Effector CD4-positive, alpha-beta T cell (primary cell): Measurements from ENCODE around the gene FHAD1.

Experiments used
- DNase-seq: peaks from one replicate; pipeline ENCODE4 v3.0.0-alpha.2; 2020

The FHAD1 gene

DNA sequence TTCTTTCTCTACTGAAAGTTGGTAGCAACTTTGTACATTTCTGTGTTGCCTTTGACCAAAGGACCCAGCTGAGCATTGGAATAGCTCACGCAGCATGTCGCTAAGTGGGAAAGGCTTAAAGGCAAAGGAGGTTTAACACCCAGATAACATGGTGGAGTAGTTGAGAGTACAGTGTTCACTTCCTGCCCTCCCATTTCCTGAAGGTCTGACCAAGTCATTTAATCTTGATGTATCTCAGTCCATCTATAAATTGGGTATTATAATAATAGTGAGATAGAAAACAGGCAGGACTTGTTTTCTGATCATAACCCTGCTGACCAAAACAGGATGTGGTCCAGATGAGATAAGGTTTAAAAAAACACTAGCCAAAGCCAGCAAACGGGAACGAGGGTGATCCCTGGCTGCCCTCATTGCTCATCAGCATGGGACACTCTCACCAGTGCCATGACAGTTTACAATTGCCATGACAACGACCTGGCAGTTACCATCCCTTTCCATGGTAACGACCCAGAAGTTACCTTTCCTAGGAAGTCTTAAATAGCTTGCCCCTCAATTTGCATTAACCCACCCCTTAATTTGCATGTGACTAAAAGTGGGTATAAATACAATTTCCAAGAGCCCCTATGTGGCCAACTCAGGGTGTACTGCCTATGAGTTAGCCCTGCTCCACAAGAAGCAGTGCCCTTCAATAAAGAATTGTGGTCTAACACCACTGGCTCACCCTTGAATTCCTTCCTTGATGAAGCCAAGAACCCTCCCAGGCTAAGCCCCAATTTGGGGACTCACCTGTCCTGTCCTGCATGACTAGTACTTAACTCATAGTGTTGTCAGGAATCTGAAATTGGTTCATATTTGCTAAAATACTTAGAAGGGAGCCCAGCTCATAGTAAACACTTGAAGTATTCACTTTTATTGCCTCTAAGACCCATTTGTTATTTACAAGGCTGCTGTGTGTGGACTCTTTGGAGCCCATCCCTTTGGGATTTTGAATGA is 28.4 kb upstream of the FHAD1 start:
- DNase-seq, result no peak

DNA sequence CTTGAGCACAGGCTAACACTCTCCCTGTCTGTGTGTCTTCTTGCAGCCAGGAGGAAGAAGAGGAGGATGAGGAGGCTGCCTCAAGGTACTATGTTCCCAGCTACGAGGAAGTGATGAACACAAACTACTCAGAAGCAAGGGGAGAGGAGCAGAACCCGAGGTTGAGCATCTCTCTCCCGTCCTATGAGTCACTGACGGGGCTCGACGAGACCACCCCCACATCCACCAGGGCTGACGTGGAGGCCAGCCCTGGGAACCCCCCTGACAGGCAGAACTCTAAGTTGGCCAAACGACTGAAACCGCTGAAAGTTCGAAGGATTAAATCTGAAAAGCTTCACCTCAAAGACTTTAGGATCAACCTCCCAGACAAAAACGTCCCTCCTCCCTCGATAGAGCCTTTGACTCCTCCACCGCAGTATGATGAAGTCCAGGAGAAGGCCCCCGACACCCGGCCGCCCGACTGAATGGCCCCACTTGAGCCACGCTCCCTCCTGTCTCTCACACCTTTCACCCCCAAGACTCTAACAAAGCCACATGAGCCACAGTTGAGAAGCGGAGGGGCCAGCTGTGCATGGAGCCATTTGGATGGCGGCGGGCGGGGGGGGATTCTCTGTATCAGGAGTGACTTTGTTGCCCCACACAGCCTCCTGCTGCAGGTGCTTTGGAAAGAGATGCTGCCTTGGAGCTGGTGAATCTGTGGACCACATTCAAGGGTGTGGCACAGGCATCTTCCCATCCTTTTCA is 27.6 kb upstream of the FHAD1 start:
- no peak for DNase-seq

DNA sequence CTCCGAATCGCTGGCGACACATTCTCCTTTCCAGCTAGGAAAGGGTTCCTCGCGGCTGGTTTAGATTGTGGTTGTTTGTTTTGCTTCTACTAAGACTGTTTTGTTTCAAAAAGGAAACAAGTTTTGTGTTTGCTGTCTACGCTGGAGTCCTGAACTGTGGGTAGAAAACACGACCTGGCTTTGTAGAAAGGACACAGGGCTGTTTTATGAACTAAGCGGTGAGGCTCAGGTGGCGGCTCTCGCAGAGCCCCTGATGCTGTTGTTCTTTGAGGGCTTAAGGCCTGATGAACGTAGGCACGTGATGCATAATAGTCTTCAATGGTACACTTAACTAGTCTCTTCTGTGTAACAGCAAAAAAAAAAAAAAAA is 27.0 kb upstream of the FHAD1 start:
- no peak for DNase-seq

DNA sequence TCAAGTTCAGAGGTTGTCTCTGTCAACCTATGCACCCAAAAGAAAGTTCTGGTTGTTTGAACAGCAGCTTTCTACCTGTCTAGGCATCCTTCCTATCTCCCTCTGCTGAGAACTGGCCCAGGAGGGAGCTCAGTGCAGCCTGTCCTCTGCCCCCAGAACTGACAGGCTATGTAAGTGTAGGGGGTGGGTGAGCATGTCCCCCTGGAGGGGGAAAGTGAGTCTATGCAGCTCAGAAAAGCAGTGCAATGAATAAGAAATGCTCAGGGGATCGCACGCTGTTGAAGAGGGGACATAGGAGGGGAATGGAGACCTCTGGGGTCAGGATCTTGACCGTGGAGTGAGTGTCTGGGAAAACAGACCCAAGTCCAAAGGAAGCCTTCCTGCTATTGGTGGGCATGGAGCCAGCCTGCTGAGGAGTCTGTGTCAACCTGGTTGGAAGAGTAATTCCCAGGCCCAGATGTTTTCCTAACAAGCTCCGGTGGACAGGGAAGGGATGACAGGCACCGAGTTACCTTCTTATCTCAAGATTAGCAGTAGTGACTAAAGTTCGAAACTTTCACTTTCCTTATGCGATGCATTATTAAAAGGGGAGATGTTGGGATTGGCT is 26.1 kb upstream of the FHAD1 start:
- no peak for DNase-seq

DNA sequence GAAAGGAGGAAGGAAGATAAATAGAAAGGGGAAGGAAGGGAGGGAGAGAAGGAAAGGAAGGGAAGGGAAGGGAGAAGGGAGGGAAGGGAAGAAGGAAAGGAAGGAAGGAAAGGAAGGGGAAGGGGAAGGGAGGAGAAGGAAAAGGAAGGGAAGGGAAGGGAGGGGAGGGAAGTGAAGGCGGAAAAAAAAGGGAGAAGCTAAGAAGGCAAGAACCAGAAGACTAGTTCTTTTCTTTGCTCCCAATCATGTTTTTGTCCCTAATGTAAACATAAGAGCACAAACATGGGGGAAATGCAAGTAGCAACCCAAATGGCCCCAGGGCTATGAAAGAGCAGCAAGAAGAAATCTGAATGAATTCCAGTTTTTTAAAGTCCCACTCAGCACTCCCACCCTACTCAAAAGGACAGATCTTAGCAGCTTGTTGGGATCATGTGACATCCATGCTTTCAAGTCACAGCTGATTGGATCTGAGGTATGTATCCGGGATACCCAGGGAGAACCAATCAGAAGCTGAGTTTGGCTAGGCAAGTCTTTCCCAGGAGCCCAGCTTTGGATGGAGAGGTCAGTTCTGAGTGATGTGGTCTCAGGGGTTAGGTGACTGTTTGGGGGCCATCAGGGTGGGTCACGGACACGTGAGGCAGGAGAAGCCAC is 24.2 kb upstream of the FHAD1 start:
- no peak for DNase-seq

DNA sequence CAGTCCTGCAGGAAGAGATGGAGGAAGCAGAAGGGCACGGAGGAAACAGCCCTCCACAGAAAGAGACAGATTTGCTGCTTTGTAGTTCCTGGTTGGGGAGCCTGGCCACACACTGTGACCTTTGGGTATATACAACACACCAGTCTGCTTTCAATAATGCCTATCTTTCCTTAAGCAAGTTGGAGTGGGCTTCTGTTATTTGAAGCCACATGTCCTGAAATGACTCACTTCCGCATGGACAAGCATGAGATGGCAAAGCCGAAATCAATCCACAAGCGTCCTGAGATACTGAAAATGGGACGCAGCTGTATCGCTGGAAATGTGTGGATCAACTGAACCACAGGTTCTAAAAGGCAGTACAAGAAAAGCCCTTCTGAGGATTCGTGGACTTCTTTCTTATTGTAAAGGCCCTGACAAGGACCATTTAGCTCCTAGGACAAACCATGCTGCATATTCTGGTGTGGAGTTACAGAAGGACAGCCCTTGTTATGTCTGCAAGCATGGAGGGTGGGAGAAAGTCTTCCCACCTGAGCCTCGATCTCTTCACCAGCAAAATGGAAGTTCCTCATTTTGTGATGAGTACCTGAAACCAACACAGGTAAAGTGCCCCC is 22.7 kb upstream of the FHAD1 start:
- DNase-seq, result no peak

DNA sequence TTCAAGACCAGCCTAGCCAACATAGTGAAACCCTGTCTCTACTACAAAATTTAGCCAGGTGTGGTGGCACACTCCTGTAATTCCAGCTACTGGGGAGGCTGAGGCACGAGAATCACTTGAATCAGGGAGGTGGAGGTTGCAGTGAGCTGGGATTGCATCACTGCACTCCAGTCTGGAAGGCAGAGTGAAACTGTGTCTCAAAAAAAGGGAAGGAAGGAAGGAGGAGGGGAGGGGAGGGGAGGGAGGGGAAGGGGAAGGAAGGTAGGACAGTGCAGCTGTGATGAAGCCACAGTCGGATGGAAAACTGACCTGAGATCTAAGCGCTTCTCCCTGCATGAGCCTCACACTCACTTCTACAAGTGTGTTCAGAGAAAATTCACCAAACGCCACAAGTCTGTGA is 22.0 kb upstream of the FHAD1 start:
- DNase-seq, result no peak

DNA sequence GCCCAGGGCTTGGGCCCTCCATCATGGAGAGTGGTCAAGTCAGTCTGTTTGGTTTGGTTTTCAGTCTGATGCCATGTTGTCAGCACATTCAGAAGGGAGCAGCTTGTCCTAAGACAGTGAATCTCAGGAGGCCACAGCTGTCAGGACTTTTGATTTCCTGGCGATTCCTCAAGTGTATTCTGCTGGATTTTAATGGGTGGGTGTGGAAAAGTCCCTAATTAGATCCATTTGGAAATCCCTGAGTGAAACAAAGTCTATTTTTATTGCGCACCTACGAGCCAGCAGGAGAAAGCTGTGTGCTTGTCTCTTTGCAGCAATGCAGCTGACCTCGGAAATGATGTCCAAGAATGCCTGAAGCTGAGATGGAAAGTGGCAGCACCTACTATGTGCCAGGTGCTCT is 21.6 kb upstream of the FHAD1 start:
- no peak for DNase-seq

DNA sequence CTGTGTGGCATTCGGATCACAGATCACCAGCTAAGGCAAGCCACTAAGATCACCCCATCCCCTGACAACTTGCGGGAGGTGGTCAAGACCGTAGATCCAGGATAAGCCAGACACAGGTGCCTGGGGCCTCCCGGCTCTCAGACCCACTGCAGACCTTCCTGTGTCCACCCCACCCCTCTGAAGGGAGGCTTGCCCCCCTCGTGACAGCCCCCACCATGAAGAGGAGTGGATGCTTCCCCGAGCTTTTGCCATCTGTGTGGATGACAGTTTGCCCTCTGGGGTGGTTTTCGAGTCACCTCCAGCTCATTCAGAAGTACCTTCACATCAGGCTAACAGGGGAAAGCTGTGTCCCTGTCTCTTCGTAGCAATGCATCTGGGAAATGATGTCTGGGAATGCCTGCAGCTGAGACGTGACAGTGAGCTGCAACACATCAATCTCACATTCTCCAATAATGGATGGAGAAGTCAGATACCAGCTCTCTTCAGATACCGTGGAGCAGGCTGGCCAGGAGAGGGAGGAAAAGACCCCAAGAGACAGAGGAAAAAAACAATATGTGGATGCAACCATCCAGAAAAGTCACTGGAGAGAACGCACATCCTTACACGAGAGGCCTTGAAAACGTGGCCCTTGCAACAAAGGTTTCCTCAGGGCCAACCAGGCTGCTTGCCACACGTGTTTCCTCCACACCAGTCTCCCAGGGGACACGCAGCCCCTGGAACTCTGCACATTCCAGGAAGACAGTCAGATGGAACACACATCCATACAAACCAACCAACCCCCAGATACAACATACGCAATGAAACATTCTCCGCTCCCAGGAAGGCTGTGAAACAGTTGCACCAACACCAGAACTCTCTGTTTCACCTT is 20.4 kb upstream of the FHAD1 start:
- no peak for DNase-seq

DNA sequence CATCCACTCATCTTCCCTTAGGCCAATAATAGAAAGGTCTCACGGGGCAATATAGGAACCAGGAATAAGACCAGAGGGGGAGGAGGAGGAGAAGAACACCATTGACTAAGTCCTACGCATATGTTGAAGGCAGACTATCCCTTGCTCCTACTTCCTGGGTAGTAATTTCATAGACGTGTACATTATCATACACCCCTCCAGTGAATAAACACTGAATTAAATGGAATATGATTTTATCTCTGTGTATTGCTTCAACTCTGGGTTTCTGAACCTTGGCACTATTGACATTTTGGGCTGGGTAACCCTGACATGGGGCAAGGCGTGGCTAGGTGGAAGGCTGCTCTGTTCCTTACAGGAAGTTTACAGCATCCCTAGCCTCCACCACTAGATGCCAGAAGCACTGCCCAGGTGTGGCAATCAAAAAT is 17.3 kb upstream of the FHAD1 start:
- DNase-seq, result no peak

DNA sequence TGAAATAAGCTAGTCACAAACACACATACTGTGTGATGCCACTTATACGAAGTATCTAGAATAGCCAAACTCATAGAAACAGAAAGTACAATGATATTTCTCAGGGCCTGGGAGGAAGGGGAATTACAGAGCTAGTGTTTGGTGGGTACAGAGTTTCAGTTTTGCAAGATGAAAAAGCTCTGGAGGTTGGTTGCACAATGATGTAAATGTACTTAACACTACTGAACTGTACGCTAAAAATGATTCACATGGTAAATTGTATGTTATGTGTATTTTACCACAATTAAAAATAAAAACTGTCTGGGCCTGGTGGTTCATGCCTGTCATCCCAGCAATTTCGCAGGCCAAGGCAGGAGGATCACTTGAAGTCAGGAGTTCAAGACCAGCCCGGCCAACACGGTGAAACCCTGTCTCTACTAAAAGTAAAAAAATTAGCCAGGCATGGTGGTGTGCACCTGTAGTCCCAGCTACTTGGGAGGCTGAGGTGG is 15.3 kb upstream of the FHAD1 start:
- no peak for DNase-seq

DNA sequence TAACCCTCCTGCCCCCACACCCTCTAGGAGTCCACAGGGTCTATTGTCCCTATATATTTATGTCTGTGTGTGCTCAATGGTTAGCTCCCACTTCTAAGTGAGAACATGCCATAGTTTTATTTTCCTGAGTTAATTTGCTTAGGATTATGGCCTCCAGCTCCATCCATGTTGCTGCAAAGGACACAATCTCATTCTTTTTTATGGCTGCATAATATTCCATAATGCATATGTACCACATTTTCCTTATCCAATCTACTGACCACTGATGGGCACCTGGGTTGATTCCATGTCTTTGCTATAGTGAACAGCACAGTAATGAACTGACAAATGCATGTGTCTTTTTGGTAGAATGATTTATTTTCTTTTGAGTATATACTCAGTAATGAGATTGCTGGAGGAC is 13.3 kb upstream of the FHAD1 start:
- no peak for DNase-seq

DNA sequence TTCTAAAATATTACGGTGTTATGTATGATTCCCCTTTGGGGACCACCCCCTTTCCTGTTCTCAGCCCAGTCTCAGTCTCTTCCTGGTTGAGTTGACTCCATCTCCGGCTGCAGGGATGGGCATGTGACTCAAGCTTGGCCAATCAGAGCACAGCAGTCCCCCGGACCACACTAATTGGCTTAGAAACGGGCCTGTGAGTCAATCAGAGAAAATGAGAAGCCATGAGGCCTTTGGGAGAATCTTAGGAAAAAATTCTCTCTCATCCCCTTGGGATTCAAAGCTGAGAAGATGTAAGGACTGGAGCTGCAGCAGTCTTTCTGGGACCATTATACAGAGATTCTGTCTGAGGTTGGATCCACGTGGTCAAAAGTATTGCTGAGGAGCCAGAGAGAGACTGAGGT is 10.7 kb upstream of the FHAD1 start:
- no peak for DNase-seq

DNA sequence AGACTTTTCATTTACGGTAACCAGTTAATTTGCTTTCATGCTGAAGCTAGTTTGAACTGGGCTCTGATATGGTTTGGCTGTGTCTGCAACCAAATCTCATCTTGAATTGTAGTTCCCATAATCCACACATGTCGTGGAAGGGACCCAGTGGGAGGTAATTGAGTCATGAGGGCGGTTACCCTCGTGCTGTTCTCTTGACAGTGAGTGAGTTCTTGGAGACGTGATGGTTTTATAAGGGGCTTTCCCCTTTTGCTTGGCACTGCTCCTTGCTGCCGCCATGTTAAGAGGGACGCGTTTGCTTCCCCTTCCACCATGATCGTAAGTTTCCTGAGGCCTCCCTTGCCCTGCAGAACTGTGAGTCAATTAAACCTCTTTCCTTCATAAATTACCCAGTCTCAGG is 10.3 kb upstream of the FHAD1 start:
- no peak for DNase-seq

DNA sequence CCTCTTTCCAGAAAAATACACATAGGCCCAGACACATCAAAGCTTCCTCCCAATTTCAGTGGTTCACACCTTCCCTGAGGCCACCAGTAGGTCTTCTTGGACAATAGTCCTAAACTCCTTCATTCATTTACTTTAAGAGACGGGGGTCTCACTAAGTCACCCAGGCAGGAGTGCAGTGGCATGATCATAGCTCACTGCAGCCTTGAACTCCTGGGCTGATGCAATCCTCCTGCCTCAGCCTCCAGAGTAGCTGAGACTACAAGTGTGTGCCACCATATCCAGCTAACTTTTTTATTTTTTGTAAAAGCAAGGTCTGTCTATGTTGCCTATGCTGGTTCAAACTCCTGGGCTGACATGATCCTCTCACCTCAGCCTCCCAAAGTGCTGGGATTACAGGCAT is 8.2 kb upstream of the FHAD1 start:
- DNase-seq, result no peak

DNA sequence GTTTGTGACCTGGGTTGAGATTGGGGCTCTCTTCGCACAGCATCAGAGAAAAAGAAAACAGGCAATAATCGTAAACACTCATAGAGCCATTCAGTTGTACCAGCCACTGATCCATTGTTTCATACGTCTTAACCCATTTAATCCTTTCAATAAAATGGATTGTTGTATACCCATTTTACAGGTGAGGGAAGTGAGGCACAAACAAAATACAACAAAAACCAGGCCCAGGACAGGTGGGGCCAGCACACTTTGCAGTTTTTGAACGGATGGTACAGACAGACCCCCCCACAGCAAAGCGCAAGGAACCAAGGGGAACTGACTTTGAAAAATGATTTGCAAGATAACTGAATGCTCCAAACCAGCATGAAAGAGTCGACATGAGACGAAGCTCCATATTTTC is 4.3 kb upstream of the FHAD1 start:
- DNase-seq, result no peak

DNA sequence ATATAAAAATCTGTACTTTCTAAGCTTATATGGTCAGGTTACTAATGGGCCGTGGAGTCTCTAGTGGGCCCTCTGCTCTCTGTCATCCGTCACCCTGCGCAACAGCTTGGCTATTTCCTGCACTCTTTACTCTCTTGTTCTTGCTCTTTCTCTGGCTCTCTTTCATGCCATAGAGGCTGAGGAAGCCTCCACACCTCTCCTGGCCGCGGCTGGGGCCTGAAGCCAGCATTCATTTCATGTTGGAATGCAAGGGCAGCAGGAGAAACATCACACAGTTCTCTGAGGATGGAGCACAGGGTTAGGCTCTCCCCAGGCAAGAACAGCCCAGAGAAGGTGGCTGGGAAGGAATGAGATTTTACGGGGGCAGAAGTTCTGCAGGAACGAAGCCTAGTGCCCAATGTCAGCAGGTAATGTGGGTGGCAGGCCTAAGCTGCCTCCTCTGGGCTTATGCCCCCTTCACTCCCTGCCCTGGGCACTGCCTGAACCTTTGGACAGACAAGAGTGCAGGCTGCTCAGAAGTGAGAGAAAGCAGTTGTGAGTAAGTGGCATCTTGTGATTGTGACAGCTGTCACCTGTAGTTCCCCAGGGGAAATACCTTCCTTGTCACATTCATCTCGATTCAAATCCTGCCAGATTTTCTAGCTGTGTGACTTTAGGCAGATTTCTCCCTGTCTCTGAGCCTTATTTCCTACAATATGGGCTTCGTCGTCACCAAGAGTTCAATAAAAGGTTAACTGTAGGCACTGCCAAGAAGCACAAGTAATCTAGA is 3.6 kb upstream of the FHAD1 start:
- no peak for DNase-seq

DNA sequence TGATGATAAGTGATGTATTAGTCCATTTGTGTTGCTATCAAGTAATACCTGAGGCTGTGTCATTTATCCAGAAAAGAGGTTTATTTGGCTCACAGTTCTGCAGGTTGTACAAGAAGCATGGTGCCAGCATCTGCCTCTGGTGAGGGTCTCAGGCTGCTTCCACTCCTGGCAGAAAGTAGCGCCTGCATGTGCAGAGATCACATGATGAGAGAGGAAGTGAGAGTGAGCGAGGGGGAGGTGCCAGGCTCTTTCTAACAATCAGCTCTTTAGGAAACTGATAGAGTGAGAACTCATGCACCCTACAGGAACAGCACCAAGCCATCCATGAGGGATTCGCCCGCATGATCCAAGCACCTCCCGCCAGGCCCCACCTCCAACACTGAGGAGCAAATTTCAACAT is 2.2 kb upstream of the FHAD1 start:
- no peak for DNase-seq

DNA sequence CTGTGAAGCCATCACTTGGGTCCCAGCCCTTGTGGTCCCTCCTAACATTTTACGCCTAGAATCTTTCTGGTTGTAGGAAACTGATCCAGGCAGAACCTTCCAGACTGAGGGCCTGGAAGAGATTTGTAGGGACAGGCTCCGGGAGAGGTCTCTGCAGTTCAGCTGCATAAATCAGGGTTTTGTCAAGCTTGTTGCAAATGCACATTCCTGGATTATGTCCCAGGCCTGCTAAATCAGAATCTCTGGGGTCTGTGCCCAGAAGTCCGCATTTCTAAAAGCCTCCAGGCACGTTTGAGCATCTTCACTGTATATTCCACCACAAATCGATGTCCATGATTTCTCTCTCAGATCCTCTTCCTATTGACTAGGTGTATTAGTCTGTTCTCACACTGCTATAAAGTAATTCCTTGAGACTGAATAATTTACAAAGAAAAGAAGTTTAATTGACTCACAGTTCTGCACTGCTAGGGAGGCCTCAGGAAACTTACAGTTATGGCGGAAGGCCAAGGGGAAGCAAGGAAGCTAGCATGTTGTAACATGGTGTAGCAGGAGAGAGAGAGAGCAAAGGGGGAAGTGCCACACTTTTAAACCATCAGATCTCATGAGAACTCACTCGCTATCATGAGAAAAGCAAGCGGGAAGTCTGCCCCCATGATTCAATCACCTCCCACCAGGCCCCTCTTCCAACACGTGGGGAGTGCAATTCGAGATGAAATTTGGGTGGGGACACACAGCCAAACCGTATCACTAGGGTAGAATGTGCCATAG is 1.2 kb upstream of the FHAD1 start:
- no peak for DNase-seq

DNA sequence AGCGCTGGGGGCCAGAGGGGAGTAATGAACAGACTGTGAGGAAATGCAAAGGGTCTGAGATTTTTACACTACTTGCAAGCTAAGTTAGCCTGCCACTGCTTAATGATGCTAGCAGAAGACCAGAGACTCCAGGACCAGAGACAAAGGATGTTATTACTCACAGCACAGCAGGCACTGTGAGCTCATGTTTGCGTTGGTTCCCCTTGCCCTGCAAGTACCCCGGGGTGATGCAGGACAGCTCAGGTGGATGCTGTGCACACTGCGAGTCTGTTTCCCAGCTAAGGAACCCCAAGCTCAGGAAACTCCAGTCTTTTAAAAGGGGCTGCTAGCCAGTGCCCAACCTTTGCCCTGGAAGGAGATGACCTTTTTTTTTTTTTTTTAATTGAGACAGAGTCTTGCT is 1.2 kb downstream of the FHAD1 start:
- DNase-seq, result no peak
